T-cell (primary cell): ENCODE measurements around the gene IBTK. TPM values are rescaled to one million over a fixed set of nuclear protein-coding genes. Genes with fewer than 3 reads are reported as not detected.
"Not testable (repeated sequence)": the region's sequence is repeated elsewhere in the genome, so short reads cannot be mapped to it uniquely, and the experiment has no call there.

Experiments used
- ATAC-seq, 4 experiments: fragments of 200-7000 bp in 3 of 4; fragments of 150-1000 bp in 1 of 4; cut with Tn5 transposase; replicated peaks in 1 of 4; 1 replicate in 3 of 4; 2 replicates in 1 of 4; pipeline ENCODE4 v1.10.0; 2021; ENCODE audit warnings: moderate library complexity in 3 of 4, mild to moderate bottlenecking in 2 of 4, moderate number of reproducible peaks in 1 of 4
- CTCF ChIA-PET, 2 donors: fragments of 300-600 bp; sonication (Branson Sonifier 250); formaldehyde crosslinking; loops; one replicate each; lab custom pipeline; 2022; ENCODE audit warnings: antibody characterized with exemption in 2 of 2; lab: Charles Lee
- POLR2A ChIA-PET, 2 donors: fragments of 300-600 bp; sonication (Branson Sonifier 250); formaldehyde crosslinking; loops; one replicate each; lab custom pipeline; 2022; ENCODE audit warnings: antibody characterized with exemption in 2 of 2; lab: Charles Lee
- DNase-seq, 35 experiments: peaks; one replicate each; pipeline versions ENCODE4 v3.0.0 to v3.0.0-alpha.2; 2013 to 2023
- H3K27ac ChIP-seq: one replicate; pipeline ENCODE4 v1.5.1; 2013; ENCODE audit warnings: low read length
- H3K27me3 ChIP-seq, 2 experiments: replicated peaks in 1 of 2; 1 replicate in 1 of 2; 2 replicates in 1 of 2; pipeline versions ENCODE4 v1.6.1 to v1.7.0; 2013; ENCODE audit warnings: low read length in 1 of 2, mixed read lengths in 1 of 2; ENCODE audit not compliant: control insufficient read depth in 2 of 2, insufficient read depth in 2 of 2; ENCODE audit errors: extremely low read depth in 1 of 2
- H3K36me3 ChIP-seq, 2 donors: 1 replicate in 1 of 2; 2 replicates in 1 of 2; pipeline versions ENCODE4 v1.6.1 to v1.7.0; 2013; ENCODE audit warnings: low read length in 1 of 2; ENCODE audit not compliant: control insufficient read depth in 2 of 2, insufficient read depth in 1 of 2; ENCODE audit errors: extremely low read depth in 1 of 2
- H3K4me1 ChIP-seq, 2 experiments: 1 replicate in 1 of 2; 2 replicates in 1 of 2; pipeline versions ENCODE4 v1.6.1 to v1.7.0; 2013; ENCODE audit warnings: low read length in 2 of 2, mixed read lengths in 1 of 2; ENCODE audit not compliant: insufficient read depth in 2 of 2, control insufficient read depth in 1 of 2; ENCODE audit errors: extremely low read depth in 1 of 2
- H3K4me3 ChIP-seq, 2 donors: 1 replicate in 1 of 2; 2 replicates in 1 of 2; pipeline versions ENCODE4 v1.5.1 to v1.7.0; 2013; ENCODE audit warnings: mild to moderate bottlenecking in 2 of 2, low read length in 1 of 2, moderate library complexity in 1 of 2; ENCODE audit not compliant: control insufficient read depth in 1 of 2; ENCODE audit errors: extremely low read depth in 1 of 2
- H3K9me3 ChIP-seq: 2 replicates; pipeline ENCODE4 v1.7.0; 2013
- H3K27ac Mint-ChIP-seq, 2 donors: one replicate each; pipeline ENCODE4 v1.8.0; 2020 to 2021; ENCODE audit warnings: mild to moderate bottlenecking in 2 of 2, mixed read lengths in 2 of 2
- H3K27me3 Mint-ChIP-seq, 2 donors: one replicate each; pipeline ENCODE4 v1.8.0; 2021 to 2022; ENCODE audit warnings: mixed read lengths in 2 of 2
- H3K36me3 Mint-ChIP-seq: one replicate; pipeline ENCODE4 v1.8.0; 2021; ENCODE audit warnings: mixed read lengths
- H3K4me1 Mint-ChIP-seq, 3 donors: one replicate each; pipeline ENCODE4 v1.8.0; 2020 to 2022; ENCODE audit warnings: mixed read lengths in 3 of 3, mild to moderate bottlenecking in 1 of 3
- H3K4me3 Mint-ChIP-seq, 3 donors: one replicate each; pipeline ENCODE4 v1.8.0; 2020 to 2022; ENCODE audit warnings: mild to moderate bottlenecking in 3 of 3, mixed read lengths in 3 of 3, moderate library complexity in 3 of 3
- H3K9me3 Mint-ChIP-seq, 3 donors: one replicate each; pipeline ENCODE4 v1.8.0; 2020 to 2022; ENCODE audit warnings: mixed read lengths in 3 of 3
- WGBS: methylation state at CpG from one replicate; pipeline ENCODE4 v1.1.5; 2013; ENCODE audit warnings: missing lambda C conversion rate; ENCODE audit not compliant: insufficient coverage; 5-methylcytosine and 5-hydroxymethylcytosine counted together
- total RNA-seq, 35 experiments: library from RNA in 6 of 35; stranded (reverse) in 6 of 35; fragments of 120-200 nt in 1 of 35; gene quantifications; one replicate each; pipeline versions ENCODE4 v1.2.1 to v1.2.4 and lab custom pipeline; 2013 to 2026

Gene IBTK
- total RNA-seq, 5 donors from 2014 or later (not counting 1 experiment from before 2014, with no cell fraction given), result 19.2 to 21.9 (median 20.7) TPM

DNA sequence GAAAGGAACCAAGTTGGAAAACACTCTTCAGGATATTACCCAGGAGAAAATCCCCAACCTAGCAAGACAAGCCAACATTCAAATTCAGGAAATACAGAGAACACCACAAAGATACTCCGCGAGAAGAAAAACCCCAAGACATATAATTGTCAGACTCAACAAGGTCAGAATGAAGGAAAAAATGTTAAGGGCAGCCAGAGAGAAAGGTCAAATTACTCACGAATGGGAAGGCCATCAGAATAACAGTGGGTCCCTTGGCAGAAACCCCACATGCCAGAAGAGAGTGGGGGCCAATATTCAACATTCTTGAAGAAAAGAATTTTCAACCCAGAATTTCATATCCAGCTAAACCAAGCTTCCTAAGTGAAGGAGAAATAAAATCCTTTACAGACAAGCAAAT is 94.8 kb downstream of the IBTK start:
- H3K27ac ChIP-seq, H3K27me3 ChIP-seq, H3K36me3 ChIP-seq, H3K4me1 Mint-ChIP-seq, H3K4me1 ChIP-seq, DNase-seq, H3K4me3 Mint-ChIP-seq, ATAC-seq, H3K9me3 ChIP-seq, H3K27ac Mint-ChIP-seq, H3K4me3 ChIP-seq, H3K27me3 Mint-ChIP-seq, POLR2A ChIA-PET: not testable (repeated sequence)
- Mint-ChIP-seq H3K9me3 (peaks cover 8 to 17% (median 11%) of the 10 kb centered on the region in 3 donors), H3K36me3 (peaks cover 14% of the 10 kb centered on the region)
- no CpG with 5 or more reads among the region's 3 CpGs for WGBS
- CTCF ChIA-PET, result interaction anchor here in 1 of 2 donors (0.7 kb wide), 1 partner anchor 47 kb away, joined by 4 read pairs; no protein-coding TSS in a partner anchor

DNA sequence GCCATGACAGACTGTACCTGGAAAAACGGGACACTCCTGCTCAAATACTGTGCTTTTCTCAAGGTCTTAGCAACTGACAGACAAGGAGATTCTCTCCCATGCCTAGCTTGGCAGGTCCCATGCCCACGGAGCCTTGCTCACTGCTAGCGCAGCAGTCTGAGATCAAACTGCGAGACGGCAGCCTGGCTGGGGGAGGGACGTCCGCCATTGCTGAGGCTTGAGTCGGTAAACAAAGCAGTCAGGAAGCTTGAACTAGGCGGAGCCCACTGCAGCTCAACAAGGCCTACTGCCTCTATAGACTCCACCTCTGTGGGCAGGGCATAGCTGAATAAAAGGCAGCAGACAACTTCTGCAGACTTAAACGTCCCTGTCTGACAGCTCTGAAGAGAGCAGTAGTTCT is 96.4 kb downstream of the IBTK start:
- DNase-seq, H3K4me1 Mint-ChIP-seq, H3K27me3 Mint-ChIP-seq, H3K4me3 ChIP-seq, H3K27ac ChIP-seq, H3K27me3 ChIP-seq, ATAC-seq, H3K4me3 Mint-ChIP-seq, POLR2A ChIA-PET, CTCF ChIA-PET, H3K36me3 ChIP-seq, H3K27ac Mint-ChIP-seq, H3K4me1 ChIP-seq, H3K9me3 ChIP-seq: not testable (repeated sequence)
- 91% methylated on average over 8 of the region's 10 CpGs for WGBS
- peaks cover 14% of the 10 kb centered on the region for H3K36me3 Mint-ChIP-seq
- peaks cover 8 to 17% (median 9%) of the 10 kb centered on the region in 3 donors for H3K9me3 Mint-ChIP-seq

DNA sequence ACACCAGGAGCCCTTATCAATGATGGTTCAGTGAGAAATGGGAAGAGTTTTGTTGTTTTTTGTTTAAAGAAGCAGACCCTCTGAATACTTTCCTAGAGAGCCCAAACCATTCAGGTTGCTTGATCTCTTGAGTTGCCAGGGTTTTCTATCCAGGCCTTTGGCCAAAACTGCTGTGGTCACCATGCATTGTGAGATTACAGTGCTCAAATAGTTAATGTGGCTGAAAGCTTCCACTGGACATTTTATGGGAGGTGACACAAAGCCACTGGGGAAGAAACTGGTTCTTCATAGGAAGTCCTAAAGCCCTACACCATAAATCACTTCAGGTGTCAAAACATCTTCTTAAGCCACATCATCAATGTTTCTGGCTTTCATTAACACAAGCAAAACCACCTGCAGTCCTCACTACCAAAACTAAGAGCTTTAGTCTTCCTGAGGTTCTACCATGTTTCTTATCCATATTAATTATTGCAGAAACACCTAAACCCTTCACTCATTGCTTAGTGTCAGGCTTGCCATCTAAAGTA is 101.6 kb downstream of the IBTK start:
- H3K27me3 Mint-ChIP-seq, result peaks cover 0 to 2% of the 10 kb centered on the region in 2 donors
- no peak overlapping the region for H3K27ac ChIP-seq
- H3K4me3 Mint-ChIP-seq, result no peak overlapping the region
- DNase-seq, result no peak
- H3K36me3 ChIP-seq, result no peaks in the 10 kb centered on the region
- no peak for ATAC-seq
- peaks cover 0 to 2% (median 0%) of the 10 kb centered on the region in 3 donors for H3K9me3 Mint-ChIP-seq
- ChIA-PET CTCF (interaction anchor here in 1 of 2 donors (0.5 kb wide), 1 partner anchor 148 kb away, joined by 3 read pairs; no protein-coding TSS in a partner anchor), POLR2A (no interaction called here)
- no peak overlapping the region for H3K4me3 ChIP-seq
- H3K27ac Mint-ChIP-seq, result no peak overlapping the region
- no peaks in the 10 kb centered on the region for H3K36me3 Mint-ChIP-seq
- H3K9me3 ChIP-seq, result no peaks in the 10 kb centered on the region
- H3K4me1 ChIP-seq, result no peaks in the 10 kb centered on the region
- H3K27me3 ChIP-seq, result no peaks in the 10 kb centered on the region
- no peaks in the 10 kb centered on the region for H3K4me1 Mint-ChIP-seq

DNA sequence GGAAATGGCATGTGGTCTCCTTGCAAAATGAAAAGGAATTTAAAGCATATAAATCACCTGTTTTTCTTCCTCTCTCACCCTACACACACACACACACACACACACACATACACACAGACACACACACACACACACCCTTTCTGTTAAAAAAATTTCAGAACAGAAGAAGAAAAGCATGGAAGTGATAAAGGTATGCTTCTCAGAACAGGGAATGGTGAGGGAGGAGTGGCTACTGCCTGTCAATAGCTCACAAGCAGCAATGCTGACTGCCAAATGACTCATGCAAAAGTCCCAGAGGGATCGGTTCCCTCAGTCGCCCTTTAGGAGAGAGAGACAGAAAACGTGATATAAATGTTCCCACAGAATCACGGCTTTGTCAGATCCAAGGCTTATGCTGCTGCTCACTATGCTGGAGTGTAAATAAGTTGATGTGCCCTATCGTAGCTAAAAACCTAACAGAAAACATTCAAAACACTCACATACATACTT is 102.6 kb downstream of the IBTK start:
- Histone ChIP-seq H3K9me3 (no peaks in the 10 kb centered on the region), H3K27ac (no peak overlapping the region), H3K4me1 (no peaks in the 10 kb centered on the region), H3K27me3 (no peaks in the 10 kb centered on the region), H3K36me3 (no peaks in the 10 kb centered on the region), H3K4me3 (no peak overlapping the region)
- ATAC-seq (no peak), DNase-seq (no peak)
- ChIA-PET CTCF (no interaction called here), POLR2A (no interaction called here)
- WGBS, result 100% methylated on average over 1 of the region's 5 CpGs
- H3K9me3 Mint-ChIP-seq, result no peaks in the 10 kb centered on the region
- H3K27ac Mint-ChIP-seq, result no peak overlapping the region
- H3K4me1 Mint-ChIP-seq, result no peaks in the 10 kb centered on the region
- H3K27me3 Mint-ChIP-seq, result peaks cover 0 to 2% of the 10 kb centered on the region in 2 donors
- no peaks in the 10 kb centered on the region for H3K36me3 Mint-ChIP-seq
- H3K4me3 Mint-ChIP-seq, result no peak overlapping the region

DNA sequence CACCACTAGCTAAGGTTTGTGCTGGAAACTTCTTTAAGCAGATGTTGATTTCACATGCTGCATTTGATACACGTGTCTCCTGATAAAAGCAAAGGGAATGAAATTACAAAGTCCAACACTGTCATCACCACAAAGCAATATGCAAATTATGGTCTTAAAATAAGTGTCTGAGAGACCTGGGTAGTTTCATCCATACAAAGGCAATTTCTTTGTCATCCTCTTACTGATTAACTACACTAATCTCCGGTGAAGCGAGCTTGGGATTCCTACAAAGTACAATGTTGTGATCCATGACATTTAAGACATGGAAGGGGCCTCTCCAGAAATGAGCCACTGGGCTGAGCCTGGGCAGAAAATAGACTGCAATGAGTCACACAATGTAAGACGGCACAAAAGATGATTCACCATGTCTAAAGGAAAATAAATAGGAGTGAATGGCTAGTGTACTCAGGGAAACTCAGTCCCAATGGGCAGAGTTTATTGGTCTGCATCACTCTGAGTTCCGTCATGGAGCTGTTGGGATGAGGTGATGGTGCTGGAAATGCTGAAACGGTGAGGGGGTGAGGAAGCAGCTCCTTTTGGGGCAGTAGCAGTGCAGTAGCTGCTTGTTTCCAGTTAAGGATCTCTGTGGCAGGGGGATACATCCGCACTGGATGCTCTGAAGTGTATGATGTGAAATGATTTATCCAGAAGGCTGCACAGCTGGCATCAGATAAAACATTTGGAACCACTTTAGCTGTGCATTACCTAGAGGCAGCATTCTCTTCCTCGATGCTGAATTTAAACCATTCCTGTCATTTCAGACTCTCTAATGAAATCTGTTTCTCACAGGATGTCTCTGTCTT is 103.3 kb downstream of the IBTK start:
- ATAC-seq (no peak), DNase-seq (no peak)
- no peak overlapping the region for H3K27ac ChIP-seq
- Mint-ChIP-seq H3K27me3 (peaks cover 0 to 2% of the 10 kb centered on the region in 2 donors), H3K27ac (no peak overlapping the region), H3K36me3 (no peaks in the 10 kb centered on the region), H3K4me1 (no peaks in the 10 kb centered on the region), H3K4me3 (no peak overlapping the region), H3K9me3 (no peaks in the 10 kb centered on the region)
- H3K36me3 ChIP-seq, result no peaks in the 10 kb centered on the region
- no peaks in the 10 kb centered on the region for H3K9me3 ChIP-seq
- ChIA-PET POLR2A (no interaction called here), CTCF (interaction anchor here in 1 of 2 donors (0.5 kb wide), 1 partner anchor 517 kb away, joined by 3 read pairs; no protein-coding TSS in a partner anchor)
- H3K4me1 ChIP-seq, result no peaks in the 10 kb centered on the region
- H3K27me3 ChIP-seq, result no peaks in the 10 kb centered on the region
- WGBS, result 68% methylated on average over 6 of the region's 8 CpGs
- no peak overlapping the region for H3K4me3 ChIP-seq

DNA sequence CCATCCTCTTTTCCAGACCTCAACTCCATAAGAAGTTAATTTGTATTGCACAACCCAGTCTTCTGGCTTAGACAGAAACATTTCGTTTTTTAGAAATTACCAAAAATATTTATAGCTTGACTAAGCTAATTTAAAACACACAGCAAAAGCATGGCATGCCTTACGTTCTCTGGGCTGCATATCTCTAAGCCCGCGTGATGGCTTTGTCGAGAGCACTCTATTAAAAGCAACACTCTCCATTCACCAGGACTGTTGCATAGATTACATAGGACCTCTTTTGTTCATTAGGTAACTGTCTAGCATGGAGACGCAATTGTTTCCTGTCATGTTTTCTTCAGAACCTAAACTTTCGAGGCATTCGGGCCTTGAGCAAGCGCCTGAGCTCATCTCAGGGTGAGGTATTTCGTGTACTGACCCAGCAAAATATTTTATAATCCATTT is 104.5 kb downstream of the IBTK start:
- Histone ChIP-seq H3K4me3 (no peak overlapping the region), H3K4me1 (no peaks in the 10 kb centered on the region), H3K27me3 (no peaks in the 10 kb centered on the region), H3K27ac (no peak overlapping the region), H3K36me3 (no peaks in the 10 kb centered on the region), H3K9me3 (no peaks in the 10 kb centered on the region)
- no peaks in the 10 kb centered on the region for H3K4me1 Mint-ChIP-seq
- H3K9me3 Mint-ChIP-seq, result no peaks in the 10 kb centered on the region
- H3K36me3 Mint-ChIP-seq, result no peaks in the 10 kb centered on the region
- no peak for DNase-seq
- WGBS, result 87% methylated on average over 5 of the region's 10 CpGs
- POLR2A ChIA-PET, result no interaction called here
- no peak overlapping the region for H3K27ac Mint-ChIP-seq
- no peak overlapping the region for H3K4me3 Mint-ChIP-seq
- ATAC-seq, result no peak
- peaks cover 0 to 2% of the 10 kb centered on the region in 2 donors for H3K27me3 Mint-ChIP-seq
- CTCF ChIA-PET, result no interaction called here
